ENCODE results near the gene PDZD7. TPM values are rescaled to one million over a fixed set of nuclear protein-coding genes. Genes with fewer than 3 reads are reported as not detected.

PDZD7 gene
- total and polyA plus RNA-seq, 9 of the 15 experiments (the other 6 are each of a cell fraction or from before 2014, with no cell fraction given), result 0.04 to 0.24 (median 0.08) TPM; not detected in 3

- TF ChIP-seq CBFA2T2 (conservative IDR thresholded peaks at IDR 0.05) (peak; percentile 67), ARHGAP35 (IDR thresholded peaks at IDR 0.05; ENCODE audit: partially characterized antibody) (no peak), ZNF217 (CRISPR knock-in tag; IDR thresholded peaks at IDR 0.05) (no peak), ATF3 (IDR thresholded peaks at IDR 0.05) (no peak), ATF3 (CRISPR knock-in tag; conservative IDR thresholded peaks at IDR 0.05) (no peak), CEBPZ (IDR thresholded peaks at IDR 0.05; ENCODE audit: borderline replicate concordance, low read depth, low read length) (no peak), MYC (IDR thresholded peaks at IDR 0.05; ENCODE audit: low read depth, low read length) (no peak), MYC (CRISPR knock-in tag; IDR thresholded peaks at IDR 0.05; ENCODE audit: borderline replicate concordance, low read depth) (no peak), PTTG1 (tag; IDR thresholded peaks at IDR 0.05; ENCODE audit: low read depth) (no peak), SMAD4 (CRISPR knock-in tag; conservative IDR thresholded peaks at IDR 0.05) (peak; percentile 34; the same call in 1 of the 2 replicates), ELK1 (CRISPR knock-in tag; IDR thresholded peaks at IDR 0.05) (no peak), PPARD (CRISPR knock-in tag; IDR thresholded peaks at IDR 0.05) (no peak), BCLAF1 (IDR thresholded peaks at IDR 0.05; ENCODE audit: borderline replicate concordance in 1 of 2, control insufficient read depth in 1 of 2, low read depth in 2 of 2, low read length in 1 of 2) (no peak), ZFX (CRISPR knock-in tag; IDR thresholded peaks at IDR 0.05) (no peak), TBL1XR1 (IDR thresholded peaks at IDR 0.05; ENCODE audit: low read length in 2 of 2) (no peak), E2F6 (IDR thresholded peaks at IDR 0.05; ENCODE audit: borderline replicate concordance in 1 of 2, extremely low read depth in 1 of 2, insufficient read depth in 1 of 2, insufficient read length in 1 of 2, low read depth in 1 of 2, low read length in 1 of 2, poor library complexity in 1 of 2, severe bottlenecking in 1 of 2) (peak in 1 of 2 experiments; percentile 43), CTBP1 (IDR thresholded peaks at IDR 0.05; ENCODE audit: borderline replicate concordance) (0 out of 2 replicates have a peak, but pooled peaks have one; percentile 16)
Measured at GRCh38 chr10:101071885-101072433, 41.0 kb upstream of the PDZD7 start (continued).
